GM19468 (cell line): Measurements from ENCODE around the gene GBGT1.

Experiments used
- ATAC-seq: cut with Tn5 transposase; IDR thresholded peaks from one replicate; pipeline ENCODE4 v1.9.1; 2021; ENCODE audit warnings: mild to moderate bottlenecking, moderate library complexity, moderate number of reproducible peaks; ENCODE audit not compliant: unreplicated experiment; ENCODE audit errors: extremely low read depth

Gene GBGT1

DNA sequence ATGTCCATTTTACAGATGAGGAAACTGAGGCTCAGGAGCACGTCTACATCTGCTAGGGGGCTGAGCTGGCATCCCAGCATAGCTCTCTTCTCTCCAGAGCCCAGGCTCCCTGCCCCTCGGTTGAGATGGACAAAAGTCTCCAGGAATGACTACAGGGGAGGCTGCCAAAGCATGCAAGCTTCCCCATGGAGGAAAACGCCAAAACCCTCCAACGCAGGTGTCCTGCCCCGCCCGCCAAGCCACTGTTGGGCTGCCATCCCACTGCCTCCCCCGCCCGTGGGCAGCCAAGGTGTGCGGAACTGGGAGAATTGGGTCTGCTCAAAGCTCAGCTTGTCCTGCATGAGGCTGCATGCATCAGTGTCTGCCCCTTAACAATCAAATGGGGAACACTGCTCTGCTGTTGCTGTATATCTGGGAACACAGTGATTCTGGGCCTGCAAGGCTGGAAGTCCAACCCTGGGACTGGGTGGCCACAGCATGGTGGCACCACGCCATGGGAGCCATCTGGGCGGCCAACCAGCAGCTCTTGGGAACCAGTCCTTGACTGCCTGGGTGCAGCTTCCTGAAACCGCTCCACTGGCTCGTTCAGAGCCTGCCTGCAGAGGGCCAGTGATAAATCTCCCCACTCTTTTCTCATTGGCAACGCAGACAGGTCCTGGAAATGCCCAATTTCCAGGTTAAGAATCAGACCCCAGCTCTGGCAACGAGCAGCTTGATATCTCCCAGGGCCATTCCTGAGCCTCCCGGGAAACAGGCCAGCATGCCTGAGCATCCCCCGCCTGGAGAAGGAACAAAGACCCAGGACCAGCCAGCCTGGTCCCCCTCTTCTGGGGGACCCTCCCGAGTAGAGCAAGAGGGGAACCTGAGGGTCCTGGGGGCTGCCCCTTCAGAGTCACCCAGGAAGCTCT lies 46.2 kb downstream of the GBGT1 start:
- ATAC-seq, result no peak

DNA sequence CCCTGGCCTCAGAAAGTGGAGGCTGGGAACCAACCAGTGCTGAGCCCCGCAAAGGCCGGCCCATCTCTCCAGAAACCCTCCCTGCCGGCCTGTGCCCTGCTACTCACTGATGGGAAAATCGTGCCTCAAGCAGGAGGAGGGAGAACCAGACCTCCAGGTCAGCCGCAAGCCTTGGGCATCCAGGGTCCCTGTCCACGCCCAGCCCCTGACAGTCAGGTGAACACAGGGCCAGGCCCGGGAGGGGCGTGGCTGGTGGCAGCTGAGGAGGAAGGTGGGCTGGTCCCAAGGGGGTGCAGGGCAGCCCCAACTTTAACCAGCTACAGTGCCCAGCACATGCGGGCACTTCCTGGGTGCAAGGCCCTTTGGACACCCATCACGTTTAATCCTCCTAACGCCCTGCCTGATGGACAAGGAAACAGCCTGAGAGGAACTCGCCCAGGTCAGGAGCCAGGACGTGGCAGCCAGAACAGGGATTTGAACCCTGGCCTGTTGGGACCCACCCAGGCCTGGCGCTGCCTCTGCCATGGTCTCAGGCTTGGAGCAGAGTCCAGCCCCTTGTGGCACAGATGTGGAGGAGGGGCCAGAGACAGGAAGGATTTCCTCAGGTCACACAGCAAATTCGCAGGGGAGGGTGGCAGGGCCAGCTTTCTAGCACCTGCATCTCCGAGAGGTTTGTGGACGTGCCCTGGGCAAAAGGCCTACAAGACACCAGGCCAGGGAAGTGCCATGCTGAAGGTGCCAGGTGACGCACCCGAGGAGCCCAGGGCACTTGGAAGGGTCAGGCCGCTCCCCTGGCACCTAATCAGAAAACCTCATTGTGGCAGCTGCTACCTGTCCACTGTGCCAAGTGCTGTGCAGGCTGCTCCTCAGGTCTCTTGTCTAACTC lies 47.1 kb downstream of the GBGT1 start:
- no peak for ATAC-seq

DNA sequence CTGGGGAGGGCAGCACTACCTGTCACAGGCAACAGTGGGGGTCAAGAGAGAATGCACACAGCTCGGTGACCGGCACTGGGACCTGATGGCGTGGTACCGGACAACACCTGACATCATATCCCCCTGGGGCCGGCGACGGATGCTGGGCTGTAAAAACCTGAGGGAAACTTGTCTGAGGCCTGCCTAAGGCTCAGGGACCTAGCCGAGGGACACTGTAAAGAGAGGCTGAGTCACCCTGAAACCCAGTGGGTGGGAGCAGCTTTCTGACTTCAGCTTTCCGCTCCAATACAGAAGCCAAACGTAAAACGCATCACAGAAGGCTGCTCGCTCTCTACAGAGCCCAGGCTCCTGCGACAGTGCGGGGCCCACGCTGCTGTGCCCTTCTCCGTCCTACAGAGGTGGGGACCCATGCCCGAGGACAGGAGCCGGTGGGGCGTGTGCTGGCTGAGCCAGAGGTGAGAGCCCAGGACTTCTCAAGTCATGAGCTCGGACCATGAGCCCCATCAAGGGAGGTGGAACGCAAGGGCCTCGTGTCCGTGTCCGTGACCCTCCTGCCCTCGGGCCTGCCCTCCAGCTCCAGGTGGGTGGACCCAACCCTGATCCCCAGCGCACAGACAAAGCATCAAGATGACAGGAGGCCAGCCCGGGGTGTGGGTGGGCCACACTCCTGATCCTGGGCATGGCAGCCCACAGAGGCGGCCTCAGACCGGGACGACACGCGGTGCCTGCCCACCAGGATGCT lies 47.9 kb downstream of the GBGT1 start:
- peak; percentile 56 for ATAC-seq

DNA sequence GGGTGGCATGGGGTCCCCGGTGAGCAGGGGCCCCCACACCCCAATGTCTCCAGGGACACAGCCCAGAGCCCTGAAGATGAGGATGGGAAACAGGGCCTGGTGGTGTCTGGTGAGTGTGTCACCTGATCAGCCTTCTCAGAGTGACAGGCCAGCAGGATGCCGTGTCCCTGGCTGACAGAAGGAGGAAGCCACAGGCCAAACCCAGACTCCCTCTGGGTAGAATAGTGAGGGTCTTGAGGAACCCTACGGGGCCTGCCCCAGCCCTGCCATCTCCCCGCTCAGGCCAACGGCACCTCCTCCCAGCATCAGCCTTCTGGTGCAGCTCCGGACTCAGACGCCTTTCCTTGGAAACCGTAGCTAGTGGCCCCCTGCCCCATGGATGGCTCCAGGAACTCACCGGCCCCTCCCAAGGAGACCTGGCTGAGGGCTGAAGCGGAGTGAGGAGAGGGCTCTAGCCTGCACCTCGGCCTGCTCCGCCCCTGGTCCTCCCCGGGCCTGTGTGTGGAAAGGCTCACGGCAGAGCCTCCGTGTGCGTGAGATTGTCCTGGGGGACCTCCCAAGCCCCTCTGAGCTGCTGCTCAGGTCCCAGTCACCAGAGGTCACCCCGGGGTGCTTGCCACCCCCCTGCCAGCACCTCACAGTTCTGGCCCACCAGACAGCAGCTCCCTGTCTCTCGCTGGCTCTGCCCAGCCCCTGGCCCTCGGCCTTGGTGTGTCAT lies 48.7 kb downstream of the GBGT1 start:
- ATAC-seq, result no peak

DNA sequence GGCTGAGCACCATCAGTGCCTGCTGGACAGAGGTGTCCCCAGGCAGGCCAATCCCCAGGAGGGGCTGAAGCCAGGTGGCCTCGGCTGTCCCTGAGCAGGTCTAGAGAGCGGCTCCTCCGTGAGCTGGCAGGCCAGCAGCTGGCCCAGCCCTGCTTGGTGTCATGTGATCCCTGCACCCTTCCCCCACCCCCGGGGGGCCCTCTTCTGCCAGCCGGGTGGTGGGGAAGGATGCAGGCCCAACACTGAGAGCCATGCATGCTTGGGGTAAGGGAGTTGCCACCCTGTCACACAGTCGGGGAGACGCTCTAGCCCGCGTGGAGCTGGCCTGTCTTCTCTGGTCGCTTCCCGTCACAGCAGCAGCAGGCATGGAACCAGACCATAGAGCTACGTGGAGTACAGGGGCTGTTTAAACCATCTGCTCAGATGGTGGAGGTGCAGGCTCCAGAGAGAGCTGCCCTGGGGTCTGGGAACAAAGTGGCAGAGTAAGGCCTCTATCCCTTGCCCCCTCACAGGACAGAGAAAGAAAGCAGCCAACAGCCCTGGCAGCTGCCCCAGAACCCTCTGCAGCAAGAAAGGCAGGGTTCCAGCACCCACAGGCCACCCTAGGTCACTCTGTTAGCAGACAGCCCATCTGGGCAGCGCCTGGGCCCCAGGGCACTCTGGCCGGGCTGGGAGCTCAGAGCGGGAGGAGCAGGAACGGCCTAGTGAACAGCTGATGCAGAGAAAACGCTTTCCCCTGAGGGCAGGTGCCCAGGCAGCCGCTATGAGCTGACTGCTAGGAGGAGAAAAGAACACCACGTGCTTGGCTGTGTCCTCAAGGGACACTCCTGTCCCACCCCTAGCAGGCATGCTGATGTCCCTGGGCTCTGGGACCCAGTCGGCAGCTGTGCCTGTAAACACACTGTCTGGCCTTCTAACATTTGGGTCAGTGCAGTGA lies 49.5 kb downstream of the GBGT1 start:
- ATAC-seq, result no peak

DNA sequence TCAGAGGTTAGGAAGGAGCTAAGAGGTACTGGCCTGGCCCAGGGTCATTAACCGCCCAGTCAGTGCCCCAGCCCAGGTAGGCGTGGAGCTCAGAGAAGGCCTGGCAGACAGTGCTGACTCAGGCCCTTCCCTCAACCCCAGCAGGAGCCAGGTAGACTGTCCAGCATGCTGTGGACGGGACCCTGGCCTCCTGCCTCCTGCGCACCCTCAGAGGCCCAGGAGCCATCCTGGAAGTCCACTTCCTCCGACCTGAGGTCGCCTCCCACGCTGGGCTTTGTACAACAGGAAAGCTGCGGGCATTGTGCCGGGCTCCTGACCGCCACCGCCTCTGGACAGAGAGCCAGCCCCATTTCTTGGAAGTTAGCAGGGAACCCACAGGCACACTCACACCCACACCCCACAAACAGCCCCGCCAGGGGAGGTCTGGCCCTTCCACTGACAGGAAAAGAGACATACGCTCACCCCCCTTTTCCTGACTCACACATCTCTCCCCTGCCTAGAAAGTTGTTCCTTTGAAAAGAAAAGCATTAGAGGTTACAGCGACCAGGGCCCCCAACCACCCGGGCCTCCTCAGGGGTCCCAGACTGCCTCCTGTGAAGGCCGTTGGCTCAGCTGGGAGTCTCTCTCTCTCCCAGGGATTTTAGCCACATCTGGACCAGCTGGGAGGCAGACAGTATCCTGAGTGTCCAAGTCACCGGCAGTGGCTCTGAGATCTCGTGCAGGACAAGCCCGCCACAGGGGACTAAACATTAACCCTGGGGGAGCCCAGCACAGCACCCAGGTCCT lies 50.4 kb downstream of the GBGT1 start:
- ATAC-seq, result no peak

DNA sequence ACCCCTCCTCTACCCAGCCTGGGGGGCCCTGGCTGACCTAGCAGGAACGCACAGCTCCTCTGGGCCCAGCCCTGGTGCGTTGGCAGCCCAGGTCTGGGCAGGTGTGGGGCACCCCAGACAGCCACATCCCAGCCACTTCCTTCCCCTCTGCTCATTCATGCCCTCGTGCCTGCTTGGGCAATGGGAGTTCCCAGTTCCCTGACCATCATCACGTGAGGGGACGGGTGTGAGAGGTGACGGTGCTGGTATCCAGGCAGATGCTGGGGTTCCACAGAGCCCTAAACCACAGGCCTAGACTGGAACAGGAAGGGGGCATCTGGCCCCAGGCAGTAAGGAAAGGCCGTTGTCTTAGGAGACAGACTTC lies 51.1 kb downstream of the GBGT1 start:
- no peak for ATAC-seq

DNA sequence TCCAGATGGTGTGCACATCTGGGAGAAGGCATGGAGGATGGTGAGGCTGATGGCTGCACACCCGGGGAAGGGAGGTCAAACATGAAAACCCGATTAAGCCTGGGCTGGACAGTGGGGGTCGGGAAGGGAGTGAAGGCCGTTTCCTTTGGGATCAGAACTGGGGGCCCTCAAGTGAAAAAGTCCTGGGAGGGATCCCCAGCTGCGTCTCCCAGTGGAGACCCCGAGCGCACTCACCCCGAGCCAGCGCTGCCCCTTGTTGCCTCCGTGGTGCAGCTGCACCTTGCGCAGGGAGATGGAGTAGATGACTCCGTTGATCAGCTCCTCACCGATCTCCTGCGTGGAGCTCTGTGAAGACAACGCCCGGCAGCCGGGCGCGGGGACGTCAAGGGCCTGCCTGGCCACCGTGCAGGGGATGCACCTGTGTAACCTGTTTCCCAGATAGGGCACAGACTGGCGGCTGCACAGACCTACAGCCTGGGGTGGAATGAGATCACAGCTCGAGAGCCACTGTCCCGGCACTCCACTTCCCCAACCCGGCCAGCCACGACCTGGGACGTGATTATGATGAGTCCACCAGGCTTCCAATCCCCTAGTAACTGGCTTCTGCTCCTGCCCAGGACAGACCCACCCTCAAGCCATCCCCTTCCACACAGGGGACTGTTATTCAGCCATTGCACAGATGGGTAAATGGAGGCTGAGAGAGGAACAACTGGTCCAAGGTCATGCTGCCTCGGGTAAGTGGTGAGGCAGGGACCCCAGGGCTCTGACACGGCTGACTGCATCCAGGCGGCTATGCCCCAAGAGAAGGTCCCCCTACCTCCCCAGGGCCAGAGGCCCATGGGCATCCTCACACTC lies 51.7 kb downstream of the GBGT1 start:
- ATAC-seq, result no peak

DNA sequence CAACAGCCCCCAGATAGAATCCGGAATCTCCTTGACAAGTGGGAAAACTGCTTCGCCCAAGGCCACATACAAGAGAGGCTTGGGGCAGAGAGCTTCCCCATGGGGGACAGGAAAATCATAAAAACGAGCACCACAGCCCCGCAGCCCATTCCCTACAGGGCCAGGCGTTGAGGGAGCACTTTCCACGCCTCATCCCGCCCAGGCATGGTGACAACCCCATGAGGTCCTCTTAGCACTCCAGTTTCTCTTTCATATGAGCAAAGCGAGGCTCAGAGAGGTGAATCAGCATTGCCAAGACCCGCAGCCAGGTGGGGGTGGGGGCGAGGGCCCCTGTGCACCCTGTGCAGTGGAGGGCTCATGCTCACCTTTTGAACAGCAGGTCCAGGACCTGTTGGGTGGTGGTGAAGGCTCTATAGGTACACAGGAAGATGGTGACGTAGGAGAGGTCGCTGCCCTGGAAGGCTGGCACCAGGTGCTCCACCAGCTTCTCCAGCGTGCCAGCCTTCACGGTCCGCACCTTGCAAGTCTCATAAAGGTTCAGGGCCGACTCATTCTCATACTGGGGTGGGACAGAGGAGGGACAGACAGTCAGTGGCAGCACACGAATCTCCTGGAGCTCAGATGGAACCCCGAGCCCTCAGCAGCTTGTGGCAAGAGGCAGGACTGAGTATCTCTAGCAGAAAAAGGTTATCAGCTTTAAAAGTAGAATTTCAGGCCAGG lies 53.6 kb downstream of the GBGT1 start:
- ATAC-seq, result no peak

DNA sequence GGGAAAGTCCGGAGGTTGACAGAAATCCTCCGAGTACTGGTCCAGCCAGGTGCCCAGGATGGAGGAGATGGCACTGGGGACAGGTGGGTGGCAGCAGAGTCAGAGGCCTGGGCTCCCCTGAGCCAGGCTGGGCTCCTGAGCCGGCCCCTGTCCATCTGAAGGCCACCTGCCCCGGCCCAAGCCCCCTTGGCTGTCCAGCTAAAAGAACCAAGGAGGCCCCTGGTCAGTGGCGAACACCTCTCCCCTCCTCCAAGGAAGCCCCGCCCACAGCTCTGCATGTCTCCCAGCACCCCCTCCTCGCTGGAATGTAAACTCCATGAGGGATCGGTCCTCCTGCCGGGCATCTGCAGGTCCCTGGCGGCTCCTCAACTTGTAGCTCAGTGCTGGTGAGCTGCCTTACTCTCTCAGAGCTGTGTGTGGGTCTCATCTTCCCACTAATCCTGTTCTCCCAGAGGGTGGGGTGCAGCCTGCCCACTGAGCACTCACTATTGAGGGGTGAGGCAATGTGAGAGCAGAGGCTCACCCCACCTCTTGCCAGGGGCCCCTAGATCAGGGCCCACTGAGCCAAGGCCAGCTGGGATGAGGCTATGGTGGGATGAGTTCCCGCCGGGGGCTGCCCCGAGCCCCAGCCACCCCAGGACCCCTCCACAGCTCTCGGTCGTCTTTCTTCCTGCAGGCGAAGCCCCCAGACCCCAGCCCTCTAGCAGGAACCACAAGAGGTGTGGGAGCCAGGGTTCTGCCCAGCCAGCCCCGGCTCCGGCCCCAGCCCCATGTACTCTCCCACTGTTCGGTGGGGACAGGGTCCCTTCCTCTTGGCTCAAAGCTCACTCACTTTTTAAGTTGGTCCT lies 54.7 kb downstream of the GBGT1 start:
- ATAC-seq, result no peak

DNA sequence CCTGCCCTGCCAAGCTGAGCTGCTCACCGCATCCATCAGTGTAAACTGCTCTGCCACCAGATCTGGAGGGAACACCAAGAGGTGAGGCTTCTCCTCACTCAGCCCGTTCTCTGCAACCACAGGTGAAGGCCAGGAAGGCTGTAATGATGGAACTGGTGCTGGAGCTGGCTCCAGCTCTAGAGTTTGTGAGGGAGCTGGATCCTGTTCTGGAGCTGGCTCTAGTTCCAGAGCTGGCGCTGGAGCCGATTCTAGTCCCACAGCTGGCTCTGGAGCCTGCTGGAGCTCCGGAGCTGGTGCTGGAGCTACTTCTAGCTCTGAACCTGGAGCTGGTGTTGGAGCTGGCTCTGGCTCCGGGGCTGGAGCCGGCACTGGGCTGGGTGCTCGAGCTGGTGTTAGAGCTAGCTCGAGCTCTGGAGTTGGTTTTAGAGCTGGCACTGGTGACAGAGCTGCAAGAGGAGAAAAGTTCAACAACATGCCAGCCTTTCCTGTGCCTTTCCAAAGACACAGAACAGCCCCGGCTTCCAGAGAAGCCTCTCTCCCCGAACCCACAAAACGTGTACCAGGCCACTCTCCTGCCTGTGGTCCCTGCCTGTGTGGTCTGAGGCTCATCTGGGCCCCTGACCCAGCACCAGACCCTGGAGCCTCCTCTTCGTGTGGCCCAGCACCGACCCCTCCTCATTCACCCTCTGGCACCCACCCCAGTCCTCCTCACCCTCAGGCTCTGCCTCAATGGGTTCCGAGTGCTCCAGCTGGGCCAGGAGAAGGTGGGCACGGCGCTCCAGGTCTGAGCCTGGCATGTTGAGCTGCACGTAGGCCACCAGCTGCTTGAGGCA lies 55.5 kb downstream of the GBGT1 start:
- ATAC-seq, result no peak

DNA sequence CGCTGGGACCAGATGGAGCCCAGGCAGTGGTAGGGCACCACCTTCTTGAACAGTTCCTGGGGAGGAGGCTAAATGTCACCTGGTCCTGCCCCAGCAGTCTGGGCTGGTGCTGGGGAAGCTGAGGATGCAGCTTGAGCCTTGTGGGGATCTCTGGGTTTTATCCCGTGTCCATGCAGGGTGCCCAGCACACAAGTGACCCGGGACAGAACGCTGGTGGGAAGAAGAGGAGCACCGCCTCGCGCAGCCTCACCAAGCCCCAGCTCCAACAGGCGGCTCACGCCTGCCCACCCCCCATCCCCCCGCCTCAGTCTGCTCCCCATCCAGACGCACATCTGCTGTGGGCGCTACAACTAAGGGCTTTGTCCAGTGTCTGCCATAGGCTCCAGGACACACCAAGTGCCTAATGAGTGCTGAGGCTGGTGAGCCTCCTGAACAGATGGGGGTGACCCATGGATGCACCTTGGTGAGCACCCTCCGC lies 56.4 kb downstream of the GBGT1 start:
- ATAC-seq, result no peak

DNA sequence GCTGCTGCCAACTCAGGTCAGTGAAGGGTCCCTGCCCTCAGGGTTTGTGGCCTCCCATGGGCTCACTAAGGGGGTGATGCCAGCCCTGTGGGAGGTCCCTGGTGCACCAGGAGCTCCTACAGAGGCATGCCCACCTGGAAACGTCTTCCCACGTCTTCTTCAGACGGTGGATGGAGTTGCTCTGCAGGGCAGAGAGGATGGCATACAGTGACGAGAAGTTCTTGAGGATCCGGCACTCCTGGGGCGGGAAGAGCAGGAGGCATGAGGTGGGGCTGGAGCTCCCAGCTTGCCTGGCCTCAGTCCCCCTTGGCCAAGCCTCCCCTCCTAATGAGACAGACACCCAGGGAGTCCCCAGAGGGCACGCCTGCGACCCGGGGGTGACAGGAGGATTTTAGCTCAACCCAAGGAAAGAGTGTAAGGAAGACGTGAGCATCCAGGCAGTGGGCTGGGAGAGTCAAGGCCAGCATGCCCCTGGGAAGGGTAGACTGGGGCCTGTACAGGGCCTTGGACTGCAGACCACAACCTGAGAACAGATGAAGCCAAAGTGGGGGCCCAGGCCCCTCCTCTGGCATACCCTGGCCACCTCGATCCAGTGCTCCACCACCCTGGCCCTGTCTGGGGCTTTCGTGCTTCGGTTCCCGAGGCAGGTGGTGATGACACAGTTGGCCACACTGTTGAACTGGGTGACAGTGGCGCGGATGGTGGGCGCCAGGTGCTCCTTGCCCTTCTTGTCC lies 57.0 kb downstream of the GBGT1 start:
- ATAC-seq, result no peak

DNA sequence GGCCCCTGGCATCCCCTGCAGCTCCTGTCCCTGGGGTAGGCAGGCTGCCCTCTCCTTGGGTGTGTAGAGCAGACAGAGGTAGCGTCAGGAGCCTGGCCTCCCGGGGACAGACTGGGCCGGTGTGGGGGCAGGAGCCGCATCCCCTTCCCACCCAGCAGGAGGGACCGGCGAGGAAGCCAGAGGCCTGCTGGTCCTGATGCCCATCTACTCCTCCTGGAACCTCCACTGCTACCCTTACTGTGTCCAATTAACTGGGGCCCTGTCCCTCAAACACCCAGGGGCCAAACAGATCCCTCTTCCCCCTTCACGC lies 58.3 kb downstream of the GBGT1 start:
- no peak for ATAC-seq
